ENCODE results near the gene PIPOX. TPM values are rescaled to one million over a fixed set of nuclear protein-coding genes. Genes with fewer than 3 reads are reported as not detected.
A peak's percentile ranks its signal among the peaks of the same experiment; 100 is the strongest.

The PIPOX gene
- total and polyA plus RNA-seq, 2 of the 13 experiments (the other 11 are each of a cell fraction or from before 2014, with no cell fraction given) = 87.3 to 154 TPM

DNA sequence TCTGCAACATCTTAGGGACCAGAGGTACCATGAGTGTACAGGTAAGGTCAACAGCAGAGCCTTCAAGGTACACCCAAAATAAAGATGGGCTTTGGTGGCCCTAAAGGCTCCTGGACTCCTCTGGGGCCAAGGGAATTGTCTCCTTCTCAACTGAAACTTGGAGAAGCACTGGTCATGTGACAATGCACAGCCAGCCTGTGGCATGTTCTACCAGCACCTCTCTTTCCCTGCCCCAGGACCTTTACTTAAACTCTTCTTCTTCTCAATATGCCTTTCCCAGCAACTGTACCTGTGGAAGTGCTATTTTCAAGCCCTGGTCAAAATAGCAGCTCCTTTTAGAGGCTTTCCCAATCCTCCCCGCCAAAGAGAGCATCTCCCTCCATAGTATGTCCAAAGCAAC is 28.4 kb downstream of the PIPOX start:
- H3K36me3 ChIP-seq (replicated peaks in 1 of 2; ENCODE audit: control insufficient read depth in 1 of 2, insufficient read depth in 2 of 2, low read length in 2 of 2) = no peaks in the 10 kb centered on the region
- no peaks in the 10 kb centered on the region for H3K9me3 ChIP-seq (ENCODE audit: low read length)
- intact Hi-C loops (cut with micrococcal nuclease; ENCODE audit: unreplicated experiment) (loop anchor here (1.0 to 10.0 kb wide), 2 partner anchors 24 to 107 kb away; no protein-coding TSS in a partner anchor), in situ Hi-C loops (cut with HindIII; ENCODE audit: extremely low pct_ligation_motif_present, low pct_unique_long_range_greater_than_20kb) (no loop called here)
- POLR2A ChIA-PET = no interaction called here
- H3K9ac ChIP-seq (ENCODE audit: insufficient read depth, low read depth, low read length) = no peak overlapping the region
- 96% methylated on average over 1 of the region's 1 CpG for WGBS (ENCODE audit: low lambda C conversion rate)
- no peak for TF ChIP-seq ZNF557 (CRISPR knock-in tag; IDR thresholded peaks at IDR 0.05)
- TF ChIP-seq ZNF652 (CRISPR knock-in tag; IDR thresholded peaks at IDR 0.05; ENCODE audit: borderline replicate concordance, low read depth) = no peak
- no peak for ATAC-seq
- FAIRE-seq = no peak
- peaks cover 8% of the 10 kb centered on the region; the same call in 1 of the 2 replicates for H4K20me1 ChIP-seq (ENCODE audit: insufficient read depth, low read length)
- H3K4me1 ChIP-seq (ENCODE audit: insufficient read depth, low read length) = peaks cover 11% of the 10 kb centered on the region
- no peak overlapping the region for H3K27ac ChIP-seq (ENCODE audit: extremely low read length, insufficient read depth, low read length)
- H3K4me2 ChIP-seq (ENCODE audit: low read depth, low read length) = no peak overlapping the region
- H3K79me2 ChIP-seq (ENCODE audit: insufficient read depth, low read length) = no peaks in the 10 kb centered on the region
- H2AFZ ChIP-seq (ENCODE audit: low read length) = no peak overlapping the region
- no TSS peak for BruUV-seq (replicated peaks)
- CTCF ChIA-PET (ENCODE audit: low intra/inter-chr PET ratio, low total read pairs) = no interaction called here
- no peak for DNase-seq (ENCODE audit: low spot score)
- H3K4me3 ChIP-seq (replicated peaks in 1 of 3; ENCODE audit: insufficient read depth in 1 of 3, low read depth in 2 of 3, low read length in 3 of 3) = no peak overlapping the region
- H3K27me3 ChIP-seq (ENCODE audit: control insufficient read depth in 1 of 2, insufficient read depth in 2 of 2, low read length in 2 of 2) = no peaks in the 10 kb centered on the region

DNA sequence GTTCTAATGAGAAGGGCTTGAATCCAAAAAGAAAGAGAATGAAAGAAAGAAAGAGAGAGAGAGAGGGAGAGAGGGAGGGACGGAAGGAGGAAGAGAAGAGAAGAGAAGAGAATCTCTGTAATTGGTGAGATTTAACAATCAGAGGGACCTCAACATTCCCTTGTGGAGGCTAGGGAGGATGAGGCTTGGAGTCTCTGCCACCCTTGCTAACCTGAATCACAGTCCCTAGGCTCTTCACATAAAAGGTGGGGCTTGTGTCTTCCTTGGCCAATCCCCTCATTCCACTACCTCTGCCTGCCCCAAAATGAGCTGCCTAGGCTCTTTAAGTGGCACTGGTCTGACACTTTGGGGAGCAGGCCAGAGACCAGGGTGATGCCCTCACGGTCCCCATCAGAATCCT is 30.1 kb downstream of the PIPOX start:
- H2AFZ ChIP-seq (ENCODE audit: low read length) = no peak overlapping the region
- H4K20me1 ChIP-seq (ENCODE audit: insufficient read depth, low read length) = peaks cover 8% of the 10 kb centered on the region; the same call in 1 of the 2 replicates
- ChIA-PET CTCF (ENCODE audit: low intra/inter-chr PET ratio, low total read pairs) (no interaction called here), POLR2A (no interaction called here)
- no TSS peak for BruUV-seq (replicated peaks)
- no peaks in the 10 kb centered on the region for H3K27me3 ChIP-seq (ENCODE audit: control insufficient read depth in 1 of 2, insufficient read depth in 2 of 2, low read length in 2 of 2)
- H3K36me3 ChIP-seq (replicated peaks in 1 of 2; ENCODE audit: control insufficient read depth in 1 of 2, insufficient read depth in 2 of 2, low read length in 2 of 2) = no peaks in the 10 kb centered on the region
- DNase-seq (ENCODE audit: low spot score) (no peak), FAIRE-seq (no peak), ATAC-seq (no peak)
- WGBS (ENCODE audit: low lambda C conversion rate) = 98% methylated on average over 2 of the region's 2 CpGs
- no peaks in the 10 kb centered on the region for H3K79me2 ChIP-seq (ENCODE audit: insufficient read depth, low read length)
- no peak overlapping the region for H3K9ac ChIP-seq (ENCODE audit: insufficient read depth, low read depth, low read length)
- H3K4me1 ChIP-seq (ENCODE audit: insufficient read depth, low read length) = peaks cover 24% of the 10 kb centered on the region
- H3K9me3 ChIP-seq (ENCODE audit: low read length) = no peaks in the 10 kb centered on the region
- in situ Hi-C loops (cut with HindIII; ENCODE audit: extremely low pct_ligation_motif_present, low pct_unique_long_range_greater_than_20kb) (no loop called here), intact Hi-C loops (cut with micrococcal nuclease; ENCODE audit: unreplicated experiment) (loop anchor here (10.0 kb wide), 1 partner anchor 108 kb away; no protein-coding TSS in a partner anchor)
- TF ChIP-seq RBM22 (optimal IDR thresholded peaks at IDR 0.05; ENCODE audit: low read length) = peak; percentile 62
- TF ChIP-seq ZNF616 (CRISPR knock-in tag; IDR thresholded peaks at IDR 0.05; ENCODE audit: low read depth) = no peak
- no peak for TF ChIP-seq ZNF530 (CRISPR knock-in tag; IDR thresholded peaks at IDR 0.05; ENCODE audit: low read depth)
- no peak overlapping the region for H3K4me2 ChIP-seq (ENCODE audit: low read depth, low read length)
- H3K4me3 ChIP-seq (replicated peaks in 1 of 3; ENCODE audit: insufficient read depth in 1 of 3, low read depth in 2 of 3, low read length in 3 of 3) = no peak overlapping the region
- no peak overlapping the region for H3K27ac ChIP-seq (ENCODE audit: extremely low read length, insufficient read depth, low read length)
